ENCODE data around the gene CMTR1.
A peak's percentile ranks its signal among the peaks of the same experiment; 100 is the strongest.

CMTR1 gene, protein sequence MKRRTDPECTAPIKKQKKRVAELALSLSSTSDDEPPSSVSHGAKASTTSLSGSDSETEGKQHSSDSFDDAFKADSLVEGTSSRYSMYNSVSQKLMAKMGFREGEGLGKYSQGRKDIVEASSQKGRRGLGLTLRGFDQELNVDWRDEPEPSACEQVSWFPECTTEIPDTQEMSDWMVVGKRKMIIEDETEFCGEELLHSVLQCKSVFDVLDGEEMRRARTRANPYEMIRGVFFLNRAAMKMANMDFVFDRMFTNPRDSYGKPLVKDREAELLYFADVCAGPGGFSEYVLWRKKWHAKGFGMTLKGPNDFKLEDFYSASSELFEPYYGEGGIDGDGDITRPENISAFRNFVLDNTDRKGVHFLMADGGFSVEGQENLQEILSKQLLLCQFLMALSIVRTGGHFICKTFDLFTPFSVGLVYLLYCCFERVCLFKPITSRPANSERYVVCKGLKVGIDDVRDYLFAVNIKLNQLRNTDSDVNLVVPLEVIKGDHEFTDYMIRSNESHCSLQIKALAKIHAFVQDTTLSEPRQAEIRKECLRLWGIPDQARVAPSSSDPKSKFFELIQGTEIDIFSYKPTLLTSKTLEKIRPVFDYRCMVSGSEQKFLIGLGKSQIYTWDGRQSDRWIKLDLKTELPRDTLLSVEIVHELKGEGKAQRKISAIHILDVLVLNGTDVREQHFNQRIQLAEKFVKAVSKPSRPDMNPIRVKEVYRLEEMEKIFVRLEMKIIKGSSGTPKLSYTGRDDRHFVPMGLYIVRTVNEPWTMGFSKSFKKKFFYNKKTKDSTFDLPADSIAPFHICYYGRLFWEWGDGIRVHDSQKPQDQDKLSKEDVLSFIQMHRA

DNA sequence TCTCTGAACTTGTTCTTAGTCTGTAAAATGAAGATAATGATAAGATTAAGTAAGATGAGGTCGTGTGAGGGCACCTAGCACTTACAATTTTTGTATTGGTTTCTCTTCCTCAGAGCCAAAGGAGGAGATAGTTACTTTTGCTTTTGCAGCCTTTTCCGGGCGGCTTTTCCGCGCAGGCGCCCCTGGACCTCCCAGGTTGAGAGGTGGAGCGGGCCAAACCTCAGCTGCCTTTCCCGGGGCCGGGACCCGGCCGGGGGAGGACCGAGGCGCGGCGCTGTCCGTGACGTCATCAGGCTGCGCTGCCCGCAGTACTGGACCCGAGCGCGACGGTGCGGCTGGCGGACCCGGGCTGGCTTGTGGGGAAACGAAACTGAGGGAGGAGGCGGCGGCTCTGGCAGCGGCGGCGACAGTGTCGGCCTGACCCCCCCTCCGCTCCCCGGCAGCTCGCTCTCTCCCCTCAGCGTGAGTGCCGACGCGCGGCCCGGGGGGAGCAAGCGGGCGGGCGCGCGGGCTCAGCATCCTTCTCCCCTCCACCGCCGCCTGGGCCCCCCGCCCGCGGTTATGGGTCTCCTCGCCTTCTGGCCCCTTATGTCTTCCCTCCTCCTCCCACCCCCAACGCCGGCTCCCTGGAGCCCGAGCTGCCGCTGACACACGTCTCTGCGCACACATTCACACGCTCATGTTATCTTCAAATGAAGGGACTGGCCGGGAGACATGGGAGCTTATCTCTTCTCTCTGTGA is at the start of gene CMTR1:
CMTR1 (plus strand) TSS at position 306 of the 741 bp plus-strand sequence. CDS start 2,409 bp downstream, outside the sequence.
- DNase-seq (ENCODE audit: low spot score), result peak; percentile 98
- TF ChIP-seq, protein P1, sequence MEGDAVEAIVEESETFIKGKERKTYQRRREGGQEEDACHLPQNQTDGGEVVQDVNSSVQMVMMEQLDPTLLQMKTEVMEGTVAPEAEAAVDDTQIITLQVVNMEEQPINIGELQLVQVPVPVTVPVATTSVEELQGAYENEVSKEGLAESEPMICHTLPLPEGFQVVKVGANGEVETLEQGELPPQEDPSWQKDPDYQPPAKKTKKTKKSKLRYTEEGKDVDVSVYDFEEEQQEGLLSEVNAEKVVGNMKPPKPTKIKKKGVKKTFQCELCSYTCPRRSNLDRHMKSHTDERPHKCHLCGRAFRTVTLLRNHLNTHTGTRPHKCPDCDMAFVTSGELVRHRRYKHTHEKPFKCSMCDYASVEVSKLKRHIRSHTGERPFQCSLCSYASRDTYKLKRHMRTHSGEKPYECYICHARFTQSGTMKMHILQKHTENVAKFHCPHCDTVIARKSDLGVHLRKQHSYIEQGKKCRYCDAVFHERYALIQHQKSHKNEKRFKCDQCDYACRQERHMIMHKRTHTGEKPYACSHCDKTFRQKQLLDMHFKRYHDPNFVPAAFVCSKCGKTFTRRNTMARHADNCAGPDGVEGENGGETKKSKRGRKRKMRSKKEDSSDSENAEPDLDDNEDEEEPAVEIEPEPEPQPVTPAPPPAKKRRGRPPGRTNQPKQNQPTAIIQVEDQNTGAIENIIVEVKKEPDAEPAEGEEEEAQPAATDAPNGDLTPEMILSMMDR (IDR thresholded peaks at IDR 0.05; ENCODE audit: extremely low read depth, missing control alignments), result no peak

DNA sequence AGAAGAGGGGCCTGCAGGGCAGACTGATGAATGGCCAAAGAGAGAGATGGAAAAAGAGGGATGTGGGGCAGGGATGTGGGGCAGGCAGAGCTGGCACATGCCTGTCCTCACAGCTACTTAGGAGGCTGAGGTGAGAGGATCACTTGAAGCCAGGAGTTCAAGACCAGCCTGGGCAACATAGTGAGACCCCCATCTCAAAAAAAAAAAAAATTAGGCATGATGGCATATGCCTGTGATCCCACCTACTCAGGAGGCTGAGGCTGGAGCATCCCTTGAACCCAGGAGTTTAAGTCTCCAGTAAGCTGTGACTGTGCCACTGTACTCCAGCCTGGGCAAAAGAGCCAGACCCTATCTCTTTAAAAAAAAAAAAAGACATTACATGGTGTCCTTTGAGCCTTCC is 44.4 kb upstream of the CMTR1 start:
- TF ChIP-seq, protein P1 (IDR thresholded peaks at IDR 0.05; ENCODE audit: extremely low read depth, missing control alignments), result no peak
- DNase-seq (ENCODE audit: low spot score), result no peak

DNA sequence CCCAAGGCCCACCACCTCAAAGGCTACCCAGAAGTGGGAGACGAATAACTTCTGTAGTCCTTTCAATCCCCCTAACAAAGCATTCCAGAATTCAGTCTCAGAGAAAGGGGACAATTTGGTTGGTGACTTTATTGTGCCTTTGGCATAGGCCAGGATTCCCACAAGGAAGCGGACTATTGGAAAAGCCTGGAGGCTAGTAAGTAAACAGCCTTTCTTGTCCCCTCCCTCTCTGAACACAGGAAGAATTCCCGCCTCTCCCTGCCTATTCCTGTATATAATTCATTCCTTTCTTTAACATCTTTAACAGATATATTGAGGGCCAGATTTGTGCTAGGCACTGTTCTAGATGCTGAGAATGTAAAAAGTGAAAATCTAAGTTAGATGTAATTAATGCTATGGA is 43.2 kb upstream of the CMTR1 start:
- no peak for DNase-seq (ENCODE audit: low spot score)
- TF ChIP-seq, protein P1 (IDR thresholded peaks at IDR 0.05; ENCODE audit: extremely low read depth, missing control alignments), result no peak

DNA sequence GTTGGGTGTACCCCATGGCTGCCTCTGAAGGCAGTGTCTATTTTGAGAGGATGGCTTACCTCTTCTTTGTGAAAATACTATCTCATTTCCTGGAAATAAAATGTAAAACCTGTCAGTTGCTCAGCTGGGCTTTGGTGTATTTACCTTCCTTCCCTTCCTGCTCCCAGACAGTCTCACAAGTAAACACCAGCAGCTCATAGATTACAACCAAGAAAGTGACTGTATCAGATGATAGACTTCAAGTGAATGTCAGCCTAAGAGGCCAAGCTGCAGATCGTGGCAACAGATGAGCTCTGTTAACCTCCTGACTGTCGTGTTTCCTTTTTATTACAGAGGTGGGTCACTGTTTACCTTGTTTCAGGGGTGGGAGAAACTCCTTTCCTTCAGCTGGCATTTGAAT is 41.9 kb upstream of the CMTR1 start:
- no peak for DNase-seq (ENCODE audit: low spot score)
- TF ChIP-seq, protein P1 (IDR thresholded peaks at IDR 0.05; ENCODE audit: extremely low read depth, missing control alignments), result no peak

DNA sequence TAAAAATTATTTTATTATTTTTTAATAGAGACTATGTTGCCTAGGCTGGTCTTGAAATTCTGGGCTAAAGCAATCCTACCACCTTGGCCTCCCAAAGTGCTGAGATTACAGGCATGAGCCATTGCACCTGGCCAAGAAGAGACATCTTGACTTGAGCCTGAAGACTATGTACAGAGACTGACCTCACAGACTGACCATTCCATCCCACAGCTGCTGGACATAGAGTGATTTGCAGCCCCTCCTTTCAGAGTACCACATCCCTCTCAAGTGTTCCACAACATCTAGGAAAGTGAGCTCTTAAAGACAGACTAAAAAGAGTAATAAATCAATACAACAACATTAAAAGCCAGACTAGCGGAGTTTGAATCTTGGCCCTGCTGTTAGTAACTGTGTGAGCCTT is 40.2 kb upstream of the CMTR1 start:
- TF ChIP-seq, protein P1 (IDR thresholded peaks at IDR 0.05; ENCODE audit: extremely low read depth, missing control alignments), result no peak

DNA sequence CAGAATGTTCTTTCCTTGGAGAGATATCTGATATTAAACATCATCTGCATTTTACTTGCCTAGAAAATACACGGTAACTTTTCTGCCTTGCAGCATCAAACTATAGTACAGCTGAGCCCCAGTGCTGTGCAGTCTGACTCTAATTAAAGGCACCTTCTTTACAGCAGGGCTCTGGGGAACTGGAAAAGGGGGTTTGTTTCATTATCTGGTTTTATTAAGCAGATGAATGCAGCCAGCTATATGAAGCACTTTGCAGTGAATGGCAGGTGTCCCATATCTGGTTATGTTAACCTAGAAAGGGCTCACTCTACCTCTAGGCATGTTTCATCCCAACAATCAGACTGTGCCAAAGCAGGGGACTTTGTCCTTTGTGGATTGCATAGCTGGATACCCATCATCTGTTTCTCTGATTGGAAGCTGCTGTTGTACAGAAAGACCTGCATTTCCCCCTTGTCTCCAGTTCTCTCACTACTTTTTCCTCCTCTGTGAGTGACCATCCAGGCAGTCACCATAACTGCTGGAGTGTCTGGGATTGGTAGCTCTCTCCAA is 39.6 kb upstream of the CMTR1 start:
- TF ChIP-seq, protein P1 (IDR thresholded peaks at IDR 0.05; ENCODE audit: extremely low read depth, missing control alignments), result no peak

More for the DNA sequence above, 40.2 kb upstream of the CMTR1 start:
- no peak for DNase-seq (ENCODE audit: low spot score)

More for the DNA sequence above, 39.6 kb upstream of the CMTR1 start:
- DNase-seq (ENCODE audit: low spot score), result no peak
